CD4-positive, alpha-beta T cell (primary cell): ENCODE measurements around the gene C13orf46. TPM values are rescaled to one million over a fixed set of nuclear protein-coding genes. Genes with fewer than 3 reads are reported as not detected.

Experiments
- ATAC-seq: fragments of 200-7000 bp; cut with Tn5 transposase; one replicate; pipeline ENCODE4 v1.10.0; 2022; ENCODE audit warnings: mild to moderate bottlenecking; ENCODE audit not compliant: poor library complexity
- CTCF ChIA-PET: fragments of 350-600 bp; sonication (Branson Sonifier 250); formaldehyde crosslinking; loops from one replicate; lab custom pipeline; 2021; ENCODE audit warnings: antibody characterized with exemption, inconsistent platforms; lab: Charles Lee
- POLR2A ChIA-PET: fragments of 350-600 bp; sonication (Branson Sonifier 250); formaldehyde crosslinking; loops from one replicate; lab custom pipeline; 2021; ENCODE audit warnings: antibody characterized with exemption, inconsistent platforms; lab: Charles Lee
- DNase-seq, 14 experiments: peaks; one replicate each; pipeline ENCODE4 v3.0.0-alpha.2; 2013 to 2020; ENCODE audit warnings: mixed read lengths in 2 of 14
- H3K27ac ChIP-seq, 2 donors: one replicate each; pipeline versions ENCODE4 v1.5.1 to v1.7.0; 2013; ENCODE audit warnings: low read length in 2 of 2, low read depth in 1 of 2, mild to moderate bottlenecking in 1 of 2
- H3K27me3 ChIP-seq, 2 experiments: 1 replicate in 1 of 2; 2 replicates in 1 of 2; pipeline versions ENCODE4 v1.6.1 to v1.7.0; 2013; ENCODE audit warnings: low read length in 2 of 2, control low read depth in 1 of 2, mild to moderate bottlenecking in 1 of 2, moderate library complexity in 1 of 2; ENCODE audit not compliant: insufficient read depth in 2 of 2, control insufficient read depth in 1 of 2
- H3K36me3 ChIP-seq: one replicate; pipeline ENCODE4 v1.6.1; 2013; ENCODE audit warnings: low read length, control low read depth; ENCODE audit not compliant: insufficient read depth
- H3K4me1 ChIP-seq: one replicate; pipeline ENCODE4 v1.6.1; 2013; ENCODE audit warnings: low read length, control low read depth; ENCODE audit not compliant: insufficient read depth
- H3K4me3 ChIP-seq: one replicate; pipeline ENCODE4 v1.5.1; 2013; ENCODE audit warnings: mild to moderate bottlenecking, low read length, moderate library complexity
- H3K9me3 ChIP-seq, 2 experiments: 1 replicate in 1 of 2; 2 replicates in 1 of 2; pipeline versions ENCODE4 v1.6.1 to v1.7.0; 2013; ENCODE audit warnings: low read length in 2 of 2, mild to moderate bottlenecking in 2 of 2, control low read depth in 1 of 2, moderate library complexity in 1 of 2; ENCODE audit not compliant: control insufficient read depth in 1 of 2, insufficient read depth in 1 of 2
- H3K27ac Mint-ChIP-seq: one replicate; pipeline ENCODE4 v1.8.0; 2020; ENCODE audit warnings: mixed read lengths
- H3K27me3 Mint-ChIP-seq: one replicate; pipeline ENCODE4 v1.8.0; 2021; ENCODE audit warnings: mixed read lengths
- H3K36me3 Mint-ChIP-seq: one replicate; pipeline ENCODE4 v1.8.0; 2021; ENCODE audit warnings: low read depth, mixed read lengths
- H3K4me1 Mint-ChIP-seq: one replicate; pipeline ENCODE4 v1.8.0; 2021; ENCODE audit warnings: low read depth, mixed read lengths
- H3K4me3 Mint-ChIP-seq: one replicate; pipeline ENCODE4 v1.8.0; 2020; ENCODE audit warnings: mild to moderate bottlenecking, mixed read lengths
- H3K9me3 Mint-ChIP-seq: one replicate; pipeline ENCODE4 v1.8.0; 2020; ENCODE audit warnings: mixed read lengths
- CTCF ChIP-seq: fragments of 200-600 bp; IDR thresholded peaks from one replicate; pipeline ENCODE4 v1.8.0; 2022; ENCODE audit warnings: antibody characterized with exemption, mild to moderate bottlenecking
- intact Hi-C, 2 experiments: fragments of 100-400 bp; cut with DNase I in 1 of 2; cut with micrococcal nuclease in 1 of 2; formaldehyde crosslinking; loops; one replicate each; pipeline versions ENCODE4 v1.15.1 to v1.9.0; 2023 to 2025; cut with DNase I, micrococcal nuclease
- total RNA-seq, 174 experiments: library from RNA in 2 of 174; stranded (reverse) in 2 of 174; gene quantifications; one replicate each; pipeline ENCODE4 v1.2.3 and lab custom pipeline; 2021 to 2026

Gene C13orf46
- total RNA-seq, 2 experiments from 2014 or later = 19.3 to 19.7 TPM

GRCh38 chr13:113917594-113918371, 56.1 kb downstream of the C13orf46 start:
- Mint-ChIP-seq H3K36me3 (no peaks in the 10 kb centered on the region), H3K27me3 (peaks cover 54% of the 10 kb centered on the region), H3K9me3 (peaks cover 9% of the 10 kb centered on the region), H3K27ac (no peak overlapping the region), H3K4me3 (no peak overlapping the region), H3K4me1 (no peaks in the 10 kb centered on the region)
- intact Hi-C loops = no loop called here
- Histone ChIP-seq H3K27me3 (peaks cover 13 to 29% of the 10 kb centered on the region in 2 experiments), H3K9me3 (peaks cover 8 to 36% of the 10 kb centered on the region in 2 experiments), H3K4me1 (no peaks in the 10 kb centered on the region), H3K27ac (no peak overlapping the region), H3K36me3 (no peaks in the 10 kb centered on the region), H3K4me3 (no peak overlapping the region)
- ChIA-PET CTCF (no interaction called here), POLR2A (no interaction called here)
- TF ChIP-seq CTCF = no peak
- DNase-seq (no peak), ATAC-seq (no peak)

- DNase-seq (no peak), ATAC-seq (no peak)
- peaks cover 9% of the 10 kb centered on the region for H3K9me3 Mint-ChIP-seq
- no peak for TF ChIP-seq CTCF
- no peak overlapping the region for H3K27ac Mint-ChIP-seq
- H3K4me1 Mint-ChIP-seq = no peaks in the 10 kb centered on the region
- Histone ChIP-seq H3K4me3 (no peak overlapping the region), H3K9me3 (peaks cover 8 to 30% of the 10 kb centered on the region in 2 experiments), H3K27me3 (peaks cover 13 to 29% of the 10 kb centered on the region in 2 experiments), H3K4me1 (no peaks in the 10 kb centered on the region), H3K36me3 (no peaks in the 10 kb centered on the region), H3K27ac (no peak overlapping the region)
- POLR2A ChIA-PET = no interaction called here
- H3K27me3 Mint-ChIP-seq = peaks cover 60% of the 10 kb centered on the region
- CTCF ChIA-PET = no interaction called here
- H3K4me3 Mint-ChIP-seq = no peak overlapping the region
- H3K36me3 Mint-ChIP-seq = no peaks in the 10 kb centered on the region
- intact Hi-C loops = no loop called here
Observed at GRCh38 chr13:113917096-113917495, 56.8 kb downstream of the C13orf46 start.

GRCh38 chr13:113916330-113916815, 57.5 kb downstream of the C13orf46 start:
- H3K27ac Mint-ChIP-seq = no peak overlapping the region

More at GRCh38 chr13:113916330-113916815, 57.5 kb downstream of the C13orf46 start:
- H3K4me1 ChIP-seq = no peaks in the 10 kb centered on the region
- Mint-ChIP-seq H3K27me3 (peaks cover 59% of the 10 kb centered on the region), H3K9me3 (peaks cover 3% of the 10 kb centered on the region), H3K36me3 (no peaks in the 10 kb centered on the region), H3K4me1 (no peaks in the 10 kb centered on the region), H3K4me3 (no peak overlapping the region)
- intact Hi-C loops = no loop called here
- no peak for TF ChIP-seq CTCF
- no peak for ATAC-seq
- H3K27ac ChIP-seq = no peak overlapping the region
- CTCF ChIA-PET = no interaction called here
- H3K4me3 ChIP-seq = no peak overlapping the region
- peaks cover 13 to 25% of the 10 kb centered on the region in 2 experiments for H3K27me3 ChIP-seq
- POLR2A ChIA-PET = no interaction called here
- H3K36me3 ChIP-seq = no peaks in the 10 kb centered on the region
- DNase-seq = no peak
- H3K9me3 ChIP-seq = peaks cover 2 to 30% of the 10 kb centered on the region in 2 experiments
